Lung (tissue), 12 donors: Measurements from ENCODE around the gene NDUFS2. TPM values are rescaled to one million over a fixed set of nuclear protein-coding genes. Genes with fewer than 3 reads are reported as not detected.
A peak's percentile ranks its signal among the peaks of the same experiment; 100 is the strongest.

Experiments used
- ATAC-seq: fragments of 200-7000 bp; cut with Tn5 transposase; one replicate; pipeline ENCODE4 v1.9.1; 2020; ENCODE audit warnings: moderate number of reproducible peaks; ENCODE audit not compliant: insufficient read depth, low FRiP score
- DNase-seq, 3 donors: peaks; one replicate each; pipeline ENCODE4 v3.0.0-alpha.2; 2013 to 2017
- H3K27ac ChIP-seq, 2 donors: one replicate each; pipeline ENCODE4 v1.5.1; 2013; ENCODE audit warnings: mild to moderate bottlenecking in 2 of 2, moderate library complexity in 2 of 2, control low read depth in 1 of 2, inconsistent platforms in 1 of 2, low read depth in 1 of 2, low read length in 1 of 2
- H3K27me3 ChIP-seq, 3 donors: one replicate each; pipeline ENCODE4 v1.5.1; 2013; ENCODE audit warnings: low read length in 2 of 3; ENCODE audit not compliant: control insufficient read depth in 3 of 3, insufficient read depth in 3 of 3
- H3K36me3 ChIP-seq, 4 donors: one replicate each; pipeline ENCODE4 v1.5.1; 2013; ENCODE audit warnings: low read length in 4 of 4, mild to moderate bottlenecking in 1 of 4, moderate library complexity in 1 of 4; ENCODE audit not compliant: control insufficient read depth in 4 of 4, insufficient read depth in 4 of 4
- H3K4me1 ChIP-seq, 5 donors: one replicate each; pipeline ENCODE4 v1.5.1; 2013; ENCODE audit warnings: low read length in 5 of 5, mild to moderate bottlenecking in 2 of 5, moderate library complexity in 1 of 5; ENCODE audit not compliant: control insufficient read depth in 5 of 5, insufficient read depth in 5 of 5
- H3K4me3 ChIP-seq: one replicate; pipeline ENCODE4 v1.5.1; 2013; ENCODE audit warnings: mild to moderate bottlenecking, control low read depth, moderate library complexity
- H3K9ac ChIP-seq, 2 donors: one replicate each; pipeline ENCODE4 v1.5.1; 2013; ENCODE audit warnings: low read length in 2 of 2, control low read depth in 1 of 2; ENCODE audit not compliant: insufficient read depth in 1 of 2
- H3K9me3 ChIP-seq, 4 donors: one replicate each; pipeline ENCODE4 v1.5.1; 2013; ENCODE audit warnings: low read length in 3 of 4, mild to moderate bottlenecking in 1 of 4, moderate library complexity in 1 of 4; ENCODE audit not compliant: control insufficient read depth in 4 of 4, insufficient read depth in 3 of 4
- WGBS, 2 donors: extraction: QIAGEN DNeasy Blood & Tissue Kit; methylation state at CpG; one replicate each; pipeline ENCODE4 v1.1.7; 2013; 5-methylcytosine and 5-hydroxymethylcytosine counted together
- polyA plus RNA-seq, 2 donors: library from polyadenylated mRNA; stranded (reverse); fragments of 200-250 nt; gene quantifications; one replicate each; pipeline ENCODE4 v1.2.1, GENCODE V29; 2013
- total RNA-seq, 2 donors: library from RNA; depleted of rRNA in 1 of 2; stranded (reverse); fragments of >200 nt in 1 of 2; gene quantifications; one replicate each; pipeline ENCODE4 v1.2.1, GENCODE V29; 2014 to 2021
- TF ChIP-seq, protein P1 (sequence below): IDR thresholded peaks from 2 replicates; pipeline ENCODE4 v1.5.1; 2012; ENCODE audit warnings: mild to moderate bottlenecking; ENCODE audit errors: control extremely low read depth, extremely low read depth
- donor health status: control.
- donor health status: control.
- donor health status: Bipolar disorder and iron deficiency.
- donor health status: healthy.
- donor health status: DM: yes; HTN: yes; CAD: no.

The NDUFS2 gene
- total and polyA plus RNA-seq, 4 donors: 40.2 to 104 (median 88.1) TPM

DNA sequence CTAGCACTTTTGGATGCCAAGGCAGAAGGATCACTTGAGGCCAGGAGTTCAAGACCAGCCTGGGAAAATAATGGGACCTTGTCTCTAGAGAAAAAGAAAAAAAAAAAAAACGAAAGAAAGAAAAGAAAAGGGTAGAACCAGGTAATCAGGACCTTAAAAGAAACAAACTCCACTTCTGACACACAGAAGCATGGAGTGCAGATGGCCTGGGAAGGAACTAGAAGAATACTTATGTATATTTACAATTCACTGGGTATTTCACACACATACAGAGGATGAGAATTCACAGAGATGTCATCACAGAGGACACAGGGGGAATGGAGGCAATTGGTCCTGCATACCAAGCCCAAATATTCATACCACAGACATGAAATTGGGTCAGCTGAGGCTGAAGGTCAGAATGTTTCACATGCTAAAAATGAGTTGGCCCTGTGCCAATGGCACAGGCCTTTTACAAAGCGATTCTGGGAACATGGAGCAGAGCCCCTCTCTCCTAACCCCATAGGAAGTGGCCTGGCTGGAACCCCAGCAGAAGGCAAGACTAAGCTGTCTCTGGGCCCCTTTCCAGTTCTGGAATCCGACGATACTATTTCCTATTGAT, 29.3 kb upstream of the NDUFS2 start:
- Histone ChIP-seq H3K4me3 (no peak overlapping the region), H3K27ac (peak overlapping the region; percentile 25 to 45), H3K9ac (no peak overlapping the region), H3K36me3 (peaks cover 7 to 47% (median 37%) of the 10 kb centered on the region in 4 donors), H3K4me1 (peaks cover 0 to 19% (median 7%) of the 10 kb centered on the region in 5 donors), H3K27me3 (no peaks in the 10 kb centered on the region), H3K9me3 (no peaks in the 10 kb centered on the region)
- ATAC-seq: no peak
- 61 to 71% methylated on average over 4 of the region's 4 CpGs for WGBS, 2 donors
- DNase-seq: no peak
- TF ChIP-seq, protein P1, sequence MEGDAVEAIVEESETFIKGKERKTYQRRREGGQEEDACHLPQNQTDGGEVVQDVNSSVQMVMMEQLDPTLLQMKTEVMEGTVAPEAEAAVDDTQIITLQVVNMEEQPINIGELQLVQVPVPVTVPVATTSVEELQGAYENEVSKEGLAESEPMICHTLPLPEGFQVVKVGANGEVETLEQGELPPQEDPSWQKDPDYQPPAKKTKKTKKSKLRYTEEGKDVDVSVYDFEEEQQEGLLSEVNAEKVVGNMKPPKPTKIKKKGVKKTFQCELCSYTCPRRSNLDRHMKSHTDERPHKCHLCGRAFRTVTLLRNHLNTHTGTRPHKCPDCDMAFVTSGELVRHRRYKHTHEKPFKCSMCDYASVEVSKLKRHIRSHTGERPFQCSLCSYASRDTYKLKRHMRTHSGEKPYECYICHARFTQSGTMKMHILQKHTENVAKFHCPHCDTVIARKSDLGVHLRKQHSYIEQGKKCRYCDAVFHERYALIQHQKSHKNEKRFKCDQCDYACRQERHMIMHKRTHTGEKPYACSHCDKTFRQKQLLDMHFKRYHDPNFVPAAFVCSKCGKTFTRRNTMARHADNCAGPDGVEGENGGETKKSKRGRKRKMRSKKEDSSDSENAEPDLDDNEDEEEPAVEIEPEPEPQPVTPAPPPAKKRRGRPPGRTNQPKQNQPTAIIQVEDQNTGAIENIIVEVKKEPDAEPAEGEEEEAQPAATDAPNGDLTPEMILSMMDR: no peak

- H3K4me3 ChIP-seq: no peak overlapping the region
- DNase-seq (no peak), ATAC-seq (no peak)
- H3K9me3 ChIP-seq: no peaks in the 10 kb centered on the region
- 95 to 97% methylated on average over 11 of the region's 11 CpGs for WGBS, 2 donors
- peak overlapping the region; percentile 25 to 45 for H3K27ac ChIP-seq
- no peak overlapping the region for H3K9ac ChIP-seq
- peaks cover 7 to 47% (median 37%) of the 10 kb centered on the region in 4 donors for H3K36me3 ChIP-seq
- H3K4me1 ChIP-seq: peaks cover 0 to 21% (median 7%) of the 10 kb centered on the region in 5 donors
- H3K27me3 ChIP-seq: no peaks in the 10 kb centered on the region
- TF ChIP-seq, protein P1: no peak
Measured at GRCh38 chr1:161173711-161174110, 28.5 kb upstream of the NDUFS2 start.

DNA sequence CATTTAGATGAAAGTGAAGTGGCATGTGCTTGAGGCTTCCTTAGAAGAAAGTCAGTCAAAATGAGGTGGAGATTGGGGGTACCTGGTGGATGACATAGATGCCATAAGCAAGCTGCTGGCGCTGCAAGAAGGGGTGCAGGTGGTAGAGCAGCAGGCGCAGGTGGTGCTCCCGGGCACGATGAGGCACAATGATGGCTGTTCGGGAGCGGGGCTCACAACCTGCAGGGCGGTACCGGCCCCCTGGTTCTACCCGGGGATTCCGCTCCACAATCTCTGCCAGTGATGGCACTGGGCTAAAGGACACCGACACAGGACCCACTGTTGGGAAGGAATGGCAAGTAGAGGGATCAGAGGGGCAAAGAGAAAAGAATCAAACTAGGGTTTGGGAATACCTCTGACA, 27.3 kb upstream of the NDUFS2 start:
- no peak overlapping the region for H3K4me3 ChIP-seq
- DNase-seq: no peak
- ATAC-seq: no peak
- peaks cover 7 to 47% (median 31%) of the 10 kb centered on the region in 4 donors for H3K36me3 ChIP-seq
- H3K9ac ChIP-seq: no peak overlapping the region
- H3K27ac ChIP-seq: no peak overlapping the region
- H3K27me3 ChIP-seq: no peaks in the 10 kb centered on the region
- 95 to 97% methylated on average over 11 of the region's 11 CpGs for WGBS, 2 donors
- TF ChIP-seq, protein P1: no peak
- peaks cover 0 to 21% (median 7%) of the 10 kb centered on the region in 5 donors for H3K4me1 ChIP-seq
- no peaks in the 10 kb centered on the region for H3K9me3 ChIP-seq
